HG03457 (cell line): ENCODE measurements around the gene RANBP1.

ENCODE experiments used
- ATAC-seq: cut with Tn5 transposase; IDR thresholded peaks from one replicate; pipeline ENCODE4 v1.9.1; 2021; ENCODE audit warnings: moderate number of reproducible peaks; ENCODE audit not compliant: unreplicated experiment

RANBP1 gene

GRCh38 chr22:20088263-20088648 lies 27.6 kb upstream of the RANBP1 start:
- no peak for ATAC-seq

GRCh38 chr22:20089226-20089976 lies 26.5 kb upstream of the RANBP1 start:
- no peak for ATAC-seq

DNA sequence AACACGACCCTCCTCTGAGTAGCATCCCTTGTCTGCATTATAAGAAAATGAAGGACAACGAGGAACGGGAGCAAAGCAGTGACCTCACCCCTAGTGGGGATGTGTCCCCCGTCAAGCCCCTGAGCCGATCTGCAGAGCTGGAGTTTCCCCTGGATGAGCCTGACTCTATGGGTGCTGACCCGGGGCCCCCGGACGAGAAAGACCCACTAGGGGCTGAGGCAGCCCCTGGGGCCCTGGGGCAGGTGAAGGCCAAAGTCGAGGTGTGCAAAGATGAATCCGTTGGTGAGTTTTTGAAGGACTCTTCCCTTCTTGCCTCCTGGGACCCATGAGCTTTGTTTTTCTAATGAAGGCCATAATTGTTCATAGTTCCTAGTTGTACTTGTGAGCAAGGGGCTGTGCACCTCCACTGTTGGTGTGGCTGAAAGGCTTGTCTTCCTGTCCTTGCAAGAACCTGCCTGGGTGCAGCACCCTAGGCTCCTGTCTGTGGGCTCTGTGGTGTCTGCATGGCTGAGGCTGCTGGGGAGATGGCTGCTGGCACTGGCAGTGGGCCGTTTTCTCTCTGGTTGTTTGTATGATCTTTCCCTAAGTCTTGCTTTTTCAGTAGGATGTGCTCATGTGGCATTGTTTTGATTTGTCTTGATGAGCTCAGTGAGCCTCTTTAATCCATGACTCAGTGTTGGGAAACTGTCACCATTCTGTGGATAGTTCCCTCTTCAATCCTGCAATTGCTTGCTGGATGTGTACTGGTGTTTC lies 25.8 kb upstream of the RANBP1 start:
- no peak for ATAC-seq

GRCh38 chr22:20090730-20091240 lies 25.1 kb upstream of the RANBP1 start:
- ATAC-seq, result no peak

GRCh38 chr22:20091690-20092476 lies 24.0 kb upstream of the RANBP1 start:
- no peak for ATAC-seq

DNA sequence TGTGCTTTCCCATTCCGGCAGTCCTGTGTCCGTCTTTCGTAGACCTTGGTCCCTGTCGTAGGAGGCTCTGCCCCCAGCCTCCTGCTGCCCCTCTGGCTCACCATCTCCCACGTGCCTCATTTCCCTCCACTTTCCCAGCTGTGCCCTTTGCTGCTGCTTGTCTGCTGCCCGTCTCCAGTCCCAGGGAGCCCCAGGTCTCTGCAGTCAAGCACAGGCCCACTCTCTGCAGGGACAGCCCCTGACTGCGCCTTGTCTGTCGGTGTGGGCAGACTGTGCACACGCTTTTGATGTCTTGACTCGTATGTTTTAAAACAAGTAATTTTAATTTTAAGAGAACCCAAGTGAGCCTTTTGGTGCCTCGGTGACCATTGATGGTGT lies 23.4 kb upstream of the RANBP1 start:
- ATAC-seq, result no peak

DNA sequence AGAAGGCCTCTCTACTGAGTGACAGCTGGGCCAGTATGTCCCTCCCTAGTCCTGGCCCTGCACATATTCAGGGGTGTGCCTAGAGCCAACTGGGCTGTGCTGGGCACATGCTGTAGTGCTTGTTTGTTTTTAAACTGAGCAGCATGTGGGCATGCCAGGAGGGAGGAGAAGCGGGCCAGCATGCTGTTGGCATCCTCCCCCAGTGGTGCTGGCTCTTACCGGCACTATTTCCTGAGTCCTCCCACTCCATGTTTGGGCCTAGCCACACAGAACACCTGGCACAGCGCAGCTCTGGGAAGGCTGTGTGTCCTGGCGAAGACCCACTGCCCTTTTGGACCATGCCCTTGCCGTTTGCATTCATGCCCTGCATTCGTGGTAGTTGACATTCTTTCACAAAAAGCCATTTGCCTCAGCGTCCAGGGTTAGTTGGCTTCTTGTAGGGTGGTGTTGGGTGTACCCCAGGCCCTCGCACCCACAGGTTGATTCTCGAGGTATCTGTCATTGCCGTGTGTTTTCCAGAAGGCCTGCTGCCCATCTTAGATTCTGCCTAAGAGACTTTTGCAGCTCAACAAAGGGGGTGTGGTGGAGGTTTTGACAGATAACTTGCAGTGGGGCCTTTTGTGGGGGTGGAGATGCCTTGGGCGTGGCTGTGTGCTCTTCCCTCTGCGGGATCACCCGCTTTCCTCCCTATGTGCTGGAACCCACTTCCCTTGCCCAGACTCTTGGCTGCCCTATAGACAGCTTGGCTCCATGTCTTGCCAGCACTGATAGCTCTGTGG lies 22.3 kb upstream of the RANBP1 start:
- ATAC-seq, result no peak

- ATAC-seq, result no peak
Observed at GRCh38 chr22:20094197-20094807, 21.6 kb upstream of the RANBP1 start.

GRCh38 chr22:20095521-20095920 lies 20.4 kb upstream of the RANBP1 start:
- ATAC-seq, result no peak

- ATAC-seq, result no peak
Observed at GRCh38 chr22:20096574-20097420, 19.1 kb upstream of the RANBP1 start.

DNA sequence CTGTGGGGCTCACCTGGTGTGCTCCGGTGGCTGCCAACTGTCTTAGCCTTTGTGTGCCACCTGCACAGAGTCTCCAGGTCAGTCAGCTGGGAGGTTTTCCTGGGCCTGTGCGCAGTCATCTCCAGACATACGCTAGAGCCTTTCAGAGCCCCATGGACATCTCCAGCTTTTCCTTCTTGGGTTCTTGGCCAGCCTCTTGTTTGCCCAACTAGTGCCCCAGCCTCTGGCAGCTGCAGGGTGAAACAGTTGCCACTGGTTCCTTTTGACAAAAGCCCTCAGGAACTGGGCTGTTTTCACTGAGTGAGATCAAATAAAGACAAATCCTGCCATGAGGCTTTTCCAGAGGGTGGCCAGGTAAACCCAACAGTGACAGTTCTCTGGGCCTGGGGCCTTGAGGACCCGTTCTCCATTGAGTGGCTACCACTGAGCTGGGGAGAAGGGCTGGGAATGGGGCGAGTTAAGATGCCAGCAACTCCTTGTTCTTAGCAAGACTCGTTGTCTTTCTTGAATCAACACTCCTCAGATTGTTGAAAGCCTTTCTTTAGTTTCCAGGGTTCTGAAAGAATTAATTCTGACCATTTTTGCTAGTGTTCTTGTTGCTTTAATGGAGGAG lies 16.7 kb upstream of the RANBP1 start:
- ATAC-seq, result no peak

- ATAC-seq, result no peak
Observed at GRCh38 chr22:20101638-20102037, 14.3 kb upstream of the RANBP1 start.

DNA sequence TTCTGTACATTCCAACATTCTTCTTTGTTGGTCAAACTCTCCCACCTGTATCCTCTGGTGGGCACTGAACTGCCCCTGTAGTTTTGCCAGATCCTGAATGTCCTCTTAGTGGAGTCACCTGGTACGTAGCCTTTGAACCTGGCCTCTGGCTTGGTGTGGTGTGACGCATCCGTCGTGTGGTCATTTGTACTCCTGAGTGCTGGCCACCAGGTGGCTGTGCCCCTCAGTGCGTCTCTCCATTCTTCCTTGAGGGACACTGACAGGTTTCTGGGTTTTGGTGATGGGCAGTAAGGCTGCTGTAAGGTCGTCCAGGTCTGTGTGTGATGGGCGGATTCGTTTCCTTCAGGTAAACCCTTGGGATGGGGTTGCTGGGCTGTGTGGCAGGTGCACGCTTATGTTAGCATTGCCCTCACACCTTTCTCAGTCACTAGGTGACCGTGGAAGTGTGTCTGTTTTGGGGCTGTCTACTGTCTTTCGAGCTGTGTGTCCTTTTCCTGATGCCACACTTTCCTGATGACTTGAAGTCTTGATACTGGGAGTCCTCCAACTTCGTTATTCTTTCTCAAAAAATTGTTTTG lies 13.6 kb upstream of the RANBP1 start:
- ATAC-seq, result no peak

- no peak for ATAC-seq
Observed at GRCh38 chr22:20105456-20106204, 10.3 kb upstream of the RANBP1 start.

GRCh38 chr22:20106205-20106848 lies 9.6 kb upstream of the RANBP1 start:
- no peak for ATAC-seq

DNA sequence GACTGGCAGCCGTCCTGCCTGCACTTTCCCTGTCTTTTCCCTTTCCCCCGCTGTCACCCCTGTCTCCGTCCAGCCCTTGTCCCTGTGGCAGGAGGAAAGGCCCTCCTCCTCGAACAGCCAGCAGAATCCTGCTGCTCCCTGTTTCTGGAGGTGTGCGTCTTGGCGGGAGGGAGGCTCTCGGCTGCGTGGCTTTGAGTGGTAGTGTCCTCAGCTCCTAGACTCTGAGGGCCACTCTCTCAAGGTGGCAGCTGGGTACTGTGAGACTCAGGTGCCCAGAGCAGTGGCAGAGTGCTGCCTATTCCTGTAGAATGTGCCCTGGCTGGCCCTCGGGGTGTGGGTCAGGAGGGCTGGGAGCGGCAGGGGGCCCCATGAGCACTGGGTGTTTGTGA lies 9.1 kb upstream of the RANBP1 start:
- no peak for ATAC-seq

DNA sequence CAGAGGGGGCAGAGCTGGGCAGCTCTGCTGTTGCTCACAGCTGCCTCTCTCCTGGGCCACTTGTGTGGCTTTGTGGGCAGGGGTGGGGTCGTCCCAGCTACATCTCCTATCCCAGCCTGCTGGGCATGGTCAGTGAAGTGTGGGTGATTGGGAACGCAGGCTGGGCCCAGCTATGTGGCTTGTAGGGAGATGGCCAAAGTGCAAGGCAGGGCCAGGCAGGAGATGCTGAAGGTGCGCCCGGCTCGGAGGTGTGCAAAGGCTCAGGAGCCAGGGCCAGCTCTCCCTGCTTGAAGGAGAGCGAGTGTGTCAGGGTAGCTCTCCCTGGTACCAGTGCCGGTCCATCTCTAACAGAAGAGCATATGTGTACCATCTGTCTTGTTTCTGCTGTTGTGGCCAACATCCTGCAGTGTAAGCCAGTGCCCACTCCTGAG lies 8.4 kb upstream of the RANBP1 start:
- no peak for ATAC-seq
